ENCODE results near the gene DRD2. TPM values are rescaled to one million over a fixed set of nuclear protein-coding genes. Genes with fewer than 3 reads are reported as not detected.

DRD2 gene
- total and polyA plus RNA-seq, 2 of the 13 experiments (the other 11 are each of a cell fraction or from before 2014, with no cell fraction given), result not detected

DNA sequence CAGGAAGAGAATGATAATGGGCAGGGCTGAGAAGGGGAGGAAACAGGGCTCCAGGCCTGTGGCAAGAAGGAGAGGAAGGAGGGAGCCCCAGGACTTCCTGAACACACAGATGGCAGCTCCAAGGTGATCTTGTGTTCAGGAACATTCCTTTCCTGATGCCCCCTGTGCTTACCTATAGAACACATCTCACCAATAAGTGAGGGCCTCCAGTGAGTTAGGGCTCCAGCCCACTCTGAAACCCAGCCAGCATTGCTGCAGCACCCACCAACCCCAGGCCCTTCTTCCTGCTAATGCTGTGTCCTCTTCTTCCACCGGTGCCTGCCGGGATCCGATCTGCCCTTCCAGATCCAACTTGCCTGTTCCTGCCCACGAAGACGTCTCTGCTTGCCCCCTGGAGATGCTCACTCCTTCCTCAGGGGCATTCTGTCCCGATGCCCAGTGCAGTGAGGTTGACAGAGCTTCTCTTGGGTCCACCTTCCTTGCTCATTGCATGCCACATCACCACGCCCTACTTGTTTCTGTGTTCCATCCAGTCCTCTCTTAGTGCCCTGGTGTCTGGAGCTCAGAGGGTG is 70.3 kb downstream of the DRD2 start:
- no peaks in the 10 kb centered on the region for H3K36me3 ChIP-seq (replicated peaks in 1 of 2; ENCODE audit: control insufficient read depth in 1 of 2, insufficient read depth in 2 of 2, low read length in 2 of 2)
- no peaks in the 10 kb centered on the region for H3K9me3 ChIP-seq (ENCODE audit: low read length)
- H2AFZ ChIP-seq (ENCODE audit: low read length), result no peak overlapping the region
- no peak overlapping the region for H3K9ac ChIP-seq (ENCODE audit: insufficient read depth, low read depth, low read length)
- H3K4me3 ChIP-seq (replicated peaks in 1 of 3; ENCODE audit: insufficient read depth in 1 of 3, low read depth in 2 of 3, low read length in 3 of 3), result no peak overlapping the region
- intact Hi-C loops (cut with micrococcal nuclease; ENCODE audit: unreplicated experiment), result no loop called here
- TF ChIP-seq ZFP82 (CRISPR knock-in tag; IDR thresholded peaks at IDR 0.05; ENCODE audit: borderline replicate concordance), result no peak
- TF ChIP-seq ETV6 (CRISPR knock-in tag; conservative IDR thresholded peaks at IDR 0.05), result no peak
- TF ChIP-seq, protein P1, sequence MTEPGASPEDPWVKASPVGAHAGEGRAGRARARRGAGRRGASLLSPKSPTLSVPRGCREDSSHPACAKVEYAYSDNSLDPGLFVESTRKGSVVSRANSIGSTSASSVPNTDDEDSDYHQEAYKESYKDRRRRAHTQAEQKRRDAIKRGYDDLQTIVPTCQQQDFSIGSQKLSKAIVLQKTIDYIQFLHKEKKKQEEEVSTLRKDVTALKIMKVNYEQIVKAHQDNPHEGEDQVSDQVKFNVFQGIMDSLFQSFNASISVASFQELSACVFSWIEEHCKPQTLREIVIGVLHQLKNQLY (CRISPR knock-in tag; IDR thresholded peaks at IDR 0.05), result no peak
- no peak for TF ChIP-seq THAP11 (CRISPR knock-in tag; IDR thresholded peaks at IDR 0.05)
- no peak for TF ChIP-seq SIX1 (CRISPR knock-in tag; IDR thresholded peaks at IDR 0.05; ENCODE audit: borderline replicate concordance)
- no peak for TF ChIP-seq CHCHD3 (CRISPR knock-in tag; IDR thresholded peaks at IDR 0.05)
- TF ChIP-seq AHR (CRISPR knock-in tag; IDR thresholded peaks at IDR 0.05), result no peak
- H3K27ac ChIP-seq (ENCODE audit: extremely low read length, insufficient read depth, low read length), result no peak overlapping the region
- H3K4me2 ChIP-seq (ENCODE audit: low read depth, low read length), result no peak overlapping the region
- POLR2A ChIA-PET, result no interaction called here
- no TSS peak for BruUV-seq (replicated peaks)
- no peak for DNase-seq (ENCODE audit: low spot score)
- no peaks in the 10 kb centered on the region for H3K79me2 ChIP-seq (ENCODE audit: insufficient read depth, low read length)
- 0% methylated on average over 7 of the region's 7 CpGs for WGBS (ENCODE audit: low lambda C conversion rate)
- H3K27me3 ChIP-seq (ENCODE audit: control insufficient read depth in 1 of 2, insufficient read depth in 2 of 2, low read length in 2 of 2), result peaks cover 7 to 34% of the 10 kb centered on the region in 2 experiments; a peak in 2 of 5 replicates
- ATAC-seq, result no peak
- H4K20me1 ChIP-seq (ENCODE audit: insufficient read depth, low read length), result no peaks in the 10 kb centered on the region
- in situ Hi-C loops (cut with HindIII; ENCODE audit: extremely low pct_ligation_motif_present, low pct_unique_long_range_greater_than_20kb), result loop anchor here (10.0 kb wide), 1 partner anchor 60 kb away; no protein-coding TSS in a partner anchor
- no peaks in the 10 kb centered on the region for H3K4me1 ChIP-seq (ENCODE audit: insufficient read depth, low read length)
- no peak for FAIRE-seq
- CTCF ChIA-PET (ENCODE audit: low intra/inter-chr PET ratio, low total read pairs), result no interaction called here

DNA sequence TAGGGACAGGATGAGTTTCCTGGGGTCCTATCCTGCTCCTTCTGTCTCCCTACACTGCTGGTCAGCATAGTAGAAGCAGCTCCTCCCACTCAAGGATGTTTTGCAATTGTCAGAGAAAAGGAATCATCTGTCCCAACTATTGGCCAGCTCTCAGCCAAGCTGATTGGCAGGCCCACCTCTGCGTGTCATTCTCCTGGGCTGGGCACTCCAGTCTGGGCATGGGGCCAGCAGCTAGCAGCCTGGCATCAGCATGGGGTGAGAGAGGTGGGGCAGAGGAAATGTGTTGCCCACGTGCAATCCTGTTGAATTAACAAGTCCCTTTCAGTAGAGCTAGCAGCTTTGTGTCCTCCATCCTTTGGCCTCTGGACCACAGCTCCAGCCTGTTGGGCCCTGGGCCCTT is 73.5 kb downstream of the DRD2 start:
- Histone ChIP-seq H3K4me1 (ENCODE audit: insufficient read depth, low read length) (no peaks in the 10 kb centered on the region), H2AFZ (ENCODE audit: low read length) (no peak overlapping the region), H3K9ac (ENCODE audit: insufficient read depth, low read depth, low read length) (no peak overlapping the region), H3K4me3 (replicated peaks in 1 of 3; ENCODE audit: insufficient read depth in 1 of 3, low read depth in 2 of 3, low read length in 3 of 3) (no peak overlapping the region), H3K4me2 (ENCODE audit: low read depth, low read length) (no peak overlapping the region), H3K27me3 (ENCODE audit: control insufficient read depth in 1 of 2, insufficient read depth in 2 of 2, low read length in 2 of 2) (peaks cover 8 to 21% of the 10 kb centered on the region in 2 experiments; a peak in 2 of 5 replicates), H3K9me3 (ENCODE audit: low read length) (no peaks in the 10 kb centered on the region), H3K36me3 (replicated peaks in 1 of 2; ENCODE audit: control insufficient read depth in 1 of 2, insufficient read depth in 2 of 2, low read length in 2 of 2) (no peaks in the 10 kb centered on the region), H3K79me2 (ENCODE audit: insufficient read depth, low read length) (no peaks in the 10 kb centered on the region), H4K20me1 (ENCODE audit: insufficient read depth, low read length) (no peaks in the 10 kb centered on the region), H3K27ac (ENCODE audit: extremely low read length, insufficient read depth, low read length) (no peak overlapping the region)
- TF ChIP-seq RAD21 (CRISPR knock-in tag; IDR thresholded peaks at IDR 0.05) (no peak), NFATC3 (CRISPR knock-in tag; IDR thresholded peaks at IDR 0.05) (no peak), ZNF775 (CRISPR knock-in tag; IDR thresholded peaks at IDR 0.05; ENCODE audit: borderline replicate concordance) (no peak), PAF1 (CRISPR knock-in tag; IDR thresholded peaks at IDR 0.05) (no peak), ZFP62 (CRISPR knock-in tag; IDR thresholded peaks at IDR 0.05) (no peak)
- TF ChIP-seq, protein P2, sequence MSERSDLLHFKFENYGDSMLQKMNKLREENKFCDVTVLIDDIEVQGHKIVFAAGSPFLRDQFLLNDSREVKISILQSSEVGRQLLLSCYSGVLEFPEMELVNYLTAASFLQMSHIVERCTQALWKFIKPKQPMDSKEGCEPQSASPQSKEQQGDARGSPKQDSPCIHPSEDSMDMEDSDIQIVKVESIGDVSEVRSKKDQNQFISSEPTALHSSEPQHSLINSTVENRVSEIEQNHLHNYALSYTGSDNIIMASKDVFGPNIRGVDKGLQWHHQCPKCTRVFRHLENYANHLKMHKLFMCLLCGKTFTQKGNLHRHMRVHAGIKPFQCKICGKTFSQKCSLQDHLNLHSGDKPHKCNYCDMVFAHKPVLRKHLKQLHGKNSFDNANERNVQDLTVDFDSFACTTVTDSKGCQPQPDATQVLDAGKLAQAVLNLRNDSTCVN (CRISPR knock-in tag; IDR thresholded peaks at IDR 0.05; ENCODE audit: borderline replicate concordance), result no peak
- ChIA-PET CTCF (ENCODE audit: low intra/inter-chr PET ratio, low total read pairs) (no interaction called here), POLR2A (no interaction called here)
- BruUV-seq (replicated peaks), result no TSS peak
- DNase-seq (ENCODE audit: low spot score), result no peak
- in situ Hi-C loops (cut with HindIII; ENCODE audit: extremely low pct_ligation_motif_present, low pct_unique_long_range_greater_than_20kb) (loop anchor here (10.0 kb wide), 1 partner anchor 57 kb away; no protein-coding TSS in a partner anchor), intact Hi-C loops (cut with micrococcal nuclease; ENCODE audit: unreplicated experiment) (no loop called here)
- ATAC-seq, result no peak
- no CpG with 5 or more reads among the region's 2 CpGs for WGBS (ENCODE audit: low lambda C conversion rate)
- FAIRE-seq, result no peak
